GM19467 (cell line): Measurements from ENCODE around the gene CCNF.

ENCODE experiments used
- ATAC-seq: cut with Tn5 transposase; IDR thresholded peaks from one replicate; pipeline ENCODE4 v1.9.1; 2021; ENCODE audit warnings: mild to moderate bottlenecking, moderate library complexity; ENCODE audit not compliant: unreplicated experiment

Gene CCNF

DNA sequence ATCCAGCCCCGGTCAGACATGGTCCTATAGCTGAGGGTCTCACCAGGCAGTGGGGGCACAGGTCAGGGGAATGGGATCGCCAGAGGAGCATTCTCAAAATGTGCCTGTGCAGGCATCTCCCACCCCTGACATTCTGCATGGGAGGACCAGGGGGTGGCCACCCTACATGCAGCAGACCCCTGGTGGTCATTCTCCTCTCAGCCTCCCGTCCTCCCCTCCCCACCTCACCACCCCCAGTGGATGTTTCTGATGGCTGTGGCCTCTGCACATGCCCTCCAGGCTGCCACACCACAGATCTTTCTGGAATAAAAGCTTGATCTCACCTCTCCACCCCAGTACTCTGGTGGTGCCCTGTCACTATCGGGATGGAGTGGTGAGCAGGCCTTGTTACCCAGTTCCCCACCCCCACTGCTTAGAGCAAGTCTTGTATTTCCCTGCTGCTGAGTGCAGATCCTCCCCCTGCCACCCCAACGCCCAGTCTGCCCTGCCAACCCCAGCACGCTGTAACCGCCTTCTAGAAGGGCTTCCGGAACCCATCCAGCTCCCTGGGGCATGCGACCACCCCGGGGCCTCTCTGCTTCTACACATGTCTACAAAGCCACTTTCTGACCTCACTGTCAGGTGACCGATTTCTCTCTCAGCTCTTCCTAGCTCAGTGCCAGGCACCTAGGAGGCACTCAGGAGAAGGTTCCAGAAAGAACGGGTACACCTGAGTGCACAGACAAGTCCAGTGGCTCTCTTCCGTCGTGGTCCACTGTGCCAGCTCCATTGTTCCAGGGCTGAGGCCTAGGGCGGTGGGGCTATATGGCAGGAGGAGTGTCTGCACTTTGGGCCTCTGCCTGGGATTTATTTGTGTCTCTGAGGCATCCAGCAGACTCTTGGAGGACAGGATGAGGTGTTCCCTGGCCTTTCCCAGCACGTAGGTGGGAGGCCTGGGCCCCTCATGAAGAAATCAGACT lies 55.0 kb downstream of the CCNF start:
- no peak for ATAC-seq

DNA sequence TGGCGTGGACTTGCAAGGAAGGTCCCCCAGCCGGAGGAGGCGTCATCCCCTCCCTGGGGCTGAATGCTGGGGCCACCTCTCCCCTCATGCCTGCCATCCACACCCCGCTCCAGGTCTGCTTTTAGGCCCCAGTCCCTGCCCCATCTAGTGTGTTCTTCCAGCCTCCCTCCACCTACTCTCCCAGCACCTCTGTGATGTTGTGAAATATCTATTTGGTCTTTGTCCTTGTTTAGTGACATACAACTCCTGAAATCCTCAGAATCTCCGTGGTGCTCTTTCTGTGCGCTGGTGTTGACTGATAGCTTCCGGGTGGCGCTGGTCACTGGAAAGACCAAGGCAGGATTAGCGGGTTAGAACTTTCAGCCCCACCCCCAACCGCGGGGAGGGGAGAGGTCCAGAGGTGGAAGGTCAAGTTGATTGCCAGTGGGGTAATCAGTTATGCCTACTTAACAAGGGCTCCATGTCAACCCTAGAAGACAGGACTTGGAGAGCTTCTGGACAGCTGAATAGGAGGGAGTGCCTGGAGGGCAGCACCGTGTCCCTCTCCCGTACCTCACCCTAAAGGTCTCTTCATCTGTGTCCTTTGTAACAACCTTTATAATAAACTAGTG lies 55.8 kb downstream of the CCNF start:
- ATAC-seq, result no peak

DNA sequence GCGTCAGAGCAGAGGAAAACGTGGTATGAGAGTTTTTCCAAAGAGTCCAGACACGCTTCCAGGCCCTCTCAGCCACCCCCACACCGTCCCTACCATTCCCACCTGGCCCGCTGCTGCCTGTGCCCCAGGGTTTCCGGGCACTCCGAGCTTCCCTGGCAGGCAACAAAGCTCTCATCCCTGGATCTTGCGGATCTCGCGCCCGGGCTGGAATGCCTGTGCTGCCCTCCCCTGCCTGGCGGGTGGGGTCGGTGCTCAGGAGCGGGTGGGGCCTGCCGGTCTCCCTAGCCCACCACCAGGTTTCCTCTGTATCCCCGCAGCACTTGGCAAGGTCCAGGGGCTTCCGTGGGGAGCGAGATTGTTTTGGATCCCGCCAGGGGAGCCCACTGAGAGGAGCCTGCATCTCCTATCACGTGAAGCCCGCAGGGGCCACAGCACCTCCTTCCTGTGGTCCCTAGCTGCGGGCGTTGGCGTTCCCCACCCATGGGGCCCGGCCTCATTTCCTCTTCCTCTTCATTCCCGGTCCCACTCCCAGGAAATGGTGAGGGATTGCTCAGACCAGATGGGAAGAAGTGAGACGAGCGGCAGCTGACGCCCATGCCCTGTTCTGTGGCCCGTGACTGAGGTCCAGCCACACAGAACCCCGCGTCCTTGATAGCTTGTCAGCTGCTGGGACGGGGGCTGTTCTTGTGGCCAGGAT lies 56.7 kb downstream of the CCNF start:
- no peak for ATAC-seq

DNA sequence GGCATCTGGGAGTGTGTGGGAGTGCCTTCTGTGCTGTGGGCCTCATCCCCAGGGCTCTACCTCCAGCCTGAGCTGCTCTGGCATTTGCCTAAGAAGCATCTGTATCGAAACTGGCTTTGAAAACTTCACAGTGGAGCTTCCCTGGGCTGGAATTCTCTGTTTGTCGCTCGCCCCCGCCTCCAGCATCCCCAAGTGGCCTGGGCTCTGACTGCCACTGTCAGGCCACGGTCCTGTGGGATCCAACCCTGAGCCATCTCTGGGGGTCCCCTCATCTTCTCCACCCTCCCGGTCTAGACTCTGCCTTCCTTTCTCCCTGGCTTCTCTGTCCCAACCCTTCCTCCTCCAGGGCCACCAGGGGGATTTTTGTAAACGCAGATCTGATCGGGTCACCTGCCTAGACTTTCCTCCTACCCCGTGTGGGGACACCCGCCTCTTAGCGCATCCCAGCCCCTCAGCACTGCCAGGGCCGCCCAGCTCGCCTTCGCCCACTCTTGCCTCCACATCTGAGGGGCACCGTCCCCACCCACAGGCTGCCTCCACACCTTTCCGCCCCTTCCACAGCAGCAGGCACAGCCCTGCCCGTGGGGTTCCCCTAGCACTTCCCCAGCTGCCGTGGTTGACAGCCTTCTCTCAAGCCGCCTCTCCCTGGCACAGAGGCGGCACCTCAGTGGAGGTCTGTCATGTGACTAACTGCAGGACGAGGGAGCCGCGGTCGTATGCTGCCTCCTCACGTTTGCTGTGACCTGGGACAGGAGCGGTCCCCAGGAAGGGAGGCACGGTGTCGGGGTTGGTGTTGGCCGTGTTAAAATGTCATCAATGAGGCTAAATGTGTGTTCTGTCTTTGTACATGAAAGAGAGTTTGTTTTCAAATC lies 57.6 kb downstream of the CCNF start:
- no peak for ATAC-seq

DNA sequence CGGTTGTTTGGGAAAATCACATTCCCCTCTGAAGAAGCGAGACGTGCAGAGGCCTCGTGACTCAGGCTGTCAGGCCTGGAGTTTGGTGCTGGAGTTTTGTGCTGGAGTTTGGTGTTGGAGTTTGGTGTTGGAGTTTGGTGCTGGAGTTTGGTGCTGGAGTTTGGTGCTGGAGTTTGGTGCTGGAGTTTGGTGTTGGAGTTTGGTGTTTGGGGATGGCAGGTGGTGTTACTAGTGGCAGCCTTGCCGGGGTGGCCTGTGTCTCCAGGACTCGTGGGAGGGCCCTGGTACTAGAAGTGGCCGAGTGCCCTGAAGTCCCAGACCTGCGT lies 58.2 kb downstream of the CCNF start:
- no peak for ATAC-seq

DNA sequence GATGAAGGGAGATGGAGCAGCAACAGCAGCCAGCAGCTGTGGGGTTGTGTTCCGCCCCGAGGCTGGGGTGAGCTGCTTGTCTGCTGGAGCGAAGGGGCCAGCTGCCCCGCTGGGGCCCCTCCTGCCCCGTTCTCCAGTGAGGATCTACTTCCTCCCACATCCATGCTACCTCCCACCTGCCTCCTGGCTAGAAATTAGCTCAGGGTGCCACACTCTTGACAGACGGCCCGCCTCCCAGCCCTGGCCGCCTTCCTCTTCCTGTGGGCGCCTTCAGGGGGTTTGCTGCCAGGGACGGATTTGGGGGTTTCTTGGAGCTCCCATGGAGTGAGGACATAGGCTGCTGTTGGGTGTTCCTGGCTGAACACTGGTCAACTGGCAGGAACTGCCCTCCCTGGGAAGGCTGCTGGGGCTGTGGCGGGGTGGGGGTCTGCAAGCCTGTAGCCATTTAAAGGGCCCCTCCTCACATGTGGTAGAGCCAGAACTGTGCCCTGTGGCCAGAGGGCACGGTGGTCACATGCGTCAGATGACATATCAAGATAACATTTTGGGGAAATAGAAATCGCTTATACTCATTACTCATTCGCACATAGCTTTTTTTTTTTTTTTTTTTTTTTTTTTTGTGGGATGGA lies 58.8 kb downstream of the CCNF start:
- ATAC-seq, result no peak

DNA sequence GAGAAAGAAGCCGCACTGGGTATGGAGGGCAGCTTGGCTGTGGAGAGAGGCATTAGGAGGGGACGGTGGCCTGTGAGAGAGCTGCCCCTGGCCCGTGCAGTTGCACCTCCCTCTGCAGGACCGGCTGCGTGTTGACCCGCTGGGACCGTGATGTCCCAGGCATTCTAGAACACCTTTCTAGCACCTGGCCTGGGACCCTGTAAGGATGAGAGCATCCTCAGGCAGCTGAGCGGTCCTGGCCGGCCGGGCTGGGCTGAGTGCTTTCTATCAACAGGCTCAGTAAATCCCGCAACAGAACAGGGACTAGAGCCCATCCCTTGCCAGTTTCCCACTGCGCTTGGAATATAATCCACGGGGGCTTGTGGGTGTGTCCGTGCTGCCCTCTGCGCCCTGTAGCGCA lies 60.3 kb downstream of the CCNF start:
- no peak for ATAC-seq

DNA sequence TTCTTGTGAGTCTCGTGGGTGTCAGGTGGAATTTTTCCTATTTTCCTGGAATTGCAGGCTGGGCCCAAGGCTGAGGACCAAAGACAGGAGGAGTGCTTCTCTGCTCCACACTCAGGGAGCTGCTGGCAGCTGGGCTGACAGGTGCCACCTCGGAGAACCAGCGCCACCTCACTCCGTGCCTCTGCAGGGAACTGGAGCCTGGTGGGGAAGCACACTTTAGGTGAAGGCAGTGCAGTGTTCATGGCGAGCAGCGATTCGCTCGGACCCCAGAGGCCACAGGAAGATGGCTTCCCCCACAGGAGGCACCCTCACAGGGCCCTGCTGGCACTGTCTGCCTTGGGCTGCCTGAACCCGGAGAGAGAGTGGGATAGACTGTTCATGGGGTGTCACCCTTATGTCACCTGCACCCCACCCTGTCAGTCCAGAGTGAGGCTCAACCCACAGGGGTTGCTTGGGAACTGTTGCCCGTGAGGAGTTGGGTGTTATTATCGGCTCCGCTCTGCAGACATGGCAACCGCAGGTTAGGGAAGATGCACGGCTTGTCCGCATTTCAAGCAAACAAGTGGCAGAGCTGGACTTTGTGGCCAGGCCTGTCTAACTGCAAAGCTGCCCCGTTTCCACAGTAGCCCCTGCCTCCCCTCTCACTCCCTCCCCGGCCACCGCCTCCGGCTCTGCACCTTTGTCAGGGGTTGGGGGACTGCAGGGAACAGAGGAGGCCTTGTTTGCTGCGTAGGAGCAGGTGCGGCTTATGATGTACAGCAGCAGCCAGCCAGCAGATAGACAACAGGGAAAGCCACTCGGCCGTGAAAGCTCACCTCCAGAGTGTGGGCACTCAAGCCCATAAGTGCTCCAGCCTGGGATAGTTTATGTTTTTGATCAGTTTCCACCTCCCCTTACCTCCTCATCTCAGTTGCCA lies 61.2 kb downstream of the CCNF start:
- no peak for ATAC-seq

DNA sequence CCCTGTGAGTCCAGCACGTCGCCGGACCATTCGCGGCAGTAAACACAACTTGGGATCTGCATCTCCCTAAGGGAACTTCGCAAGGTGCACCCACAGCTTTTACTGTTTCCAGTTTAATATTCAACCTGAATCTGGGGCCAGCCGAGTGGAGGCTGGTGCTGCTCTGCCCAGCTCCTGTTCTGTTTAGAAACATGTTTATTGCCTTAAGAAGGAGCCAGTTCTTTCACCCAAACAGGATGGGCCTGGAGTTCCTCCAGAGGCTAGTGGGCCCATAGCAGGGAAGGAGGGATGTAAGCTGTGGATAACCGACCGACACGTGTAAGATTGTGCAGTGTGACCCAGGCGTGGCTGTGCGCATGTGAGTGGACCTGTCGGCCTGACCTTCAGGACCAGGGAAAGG lies 63.0 kb downstream of the CCNF start:
- ATAC-seq, result no peak

DNA sequence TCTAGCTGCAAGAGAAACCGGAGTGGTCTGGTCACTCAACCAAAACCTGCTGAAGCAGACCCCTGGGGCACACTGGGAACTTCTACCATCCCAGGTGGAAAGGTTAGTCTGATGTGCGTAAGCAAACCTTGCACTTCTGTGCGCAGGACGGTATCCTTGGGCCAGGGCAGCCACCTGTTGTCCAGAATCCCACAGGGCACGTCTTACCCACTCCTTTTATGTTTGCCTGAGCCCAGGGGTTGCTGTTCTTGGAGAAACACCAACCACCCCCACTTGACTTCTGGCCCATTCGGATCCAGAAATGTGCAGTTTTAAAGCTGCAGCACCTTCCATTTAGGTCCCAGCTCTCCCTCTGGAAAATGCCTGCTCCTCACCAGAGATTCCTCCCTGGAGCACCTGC lies 64.4 kb downstream of the CCNF start:
- no peak for ATAC-seq

DNA sequence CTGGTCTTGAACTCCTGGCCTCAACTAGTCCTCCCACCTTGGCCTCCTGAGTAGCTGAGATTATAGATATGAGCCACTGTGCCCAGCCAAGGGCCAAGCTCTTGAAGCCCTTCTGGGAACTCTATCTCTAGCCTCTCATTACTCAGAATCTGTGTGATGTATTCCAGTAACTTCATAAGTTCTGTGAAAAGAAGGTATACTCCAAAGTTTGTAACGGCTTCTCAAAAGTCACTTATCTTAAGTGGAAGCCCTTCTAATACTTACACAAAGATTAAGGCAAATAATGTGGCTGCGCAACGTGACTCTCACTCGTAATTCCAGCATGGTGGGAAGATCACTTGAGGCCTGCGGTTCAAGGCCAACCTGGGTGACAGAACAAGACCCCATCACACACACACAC lies 65.4 kb downstream of the CCNF start:
- no peak for ATAC-seq

DNA sequence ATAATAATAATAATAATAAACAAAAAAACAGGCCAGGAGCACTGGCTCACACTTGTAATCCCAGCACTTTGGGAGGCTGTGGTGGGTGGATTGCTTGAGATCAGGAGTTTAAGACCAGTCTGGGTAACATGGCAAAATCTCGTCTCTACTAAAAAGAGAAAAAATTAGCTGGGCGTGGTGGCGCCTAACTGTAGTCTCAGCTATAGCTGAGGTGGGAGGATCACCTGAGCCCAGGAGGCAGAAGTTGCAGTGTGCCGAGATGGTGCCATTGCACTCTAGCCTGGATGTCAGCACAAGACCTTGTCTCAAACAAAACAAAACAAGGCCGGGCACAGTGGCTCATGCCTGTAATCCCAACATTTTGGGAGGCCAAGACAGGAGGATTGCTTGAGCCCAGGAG lies 65.8 kb downstream of the CCNF start:
- no peak for ATAC-seq

DNA sequence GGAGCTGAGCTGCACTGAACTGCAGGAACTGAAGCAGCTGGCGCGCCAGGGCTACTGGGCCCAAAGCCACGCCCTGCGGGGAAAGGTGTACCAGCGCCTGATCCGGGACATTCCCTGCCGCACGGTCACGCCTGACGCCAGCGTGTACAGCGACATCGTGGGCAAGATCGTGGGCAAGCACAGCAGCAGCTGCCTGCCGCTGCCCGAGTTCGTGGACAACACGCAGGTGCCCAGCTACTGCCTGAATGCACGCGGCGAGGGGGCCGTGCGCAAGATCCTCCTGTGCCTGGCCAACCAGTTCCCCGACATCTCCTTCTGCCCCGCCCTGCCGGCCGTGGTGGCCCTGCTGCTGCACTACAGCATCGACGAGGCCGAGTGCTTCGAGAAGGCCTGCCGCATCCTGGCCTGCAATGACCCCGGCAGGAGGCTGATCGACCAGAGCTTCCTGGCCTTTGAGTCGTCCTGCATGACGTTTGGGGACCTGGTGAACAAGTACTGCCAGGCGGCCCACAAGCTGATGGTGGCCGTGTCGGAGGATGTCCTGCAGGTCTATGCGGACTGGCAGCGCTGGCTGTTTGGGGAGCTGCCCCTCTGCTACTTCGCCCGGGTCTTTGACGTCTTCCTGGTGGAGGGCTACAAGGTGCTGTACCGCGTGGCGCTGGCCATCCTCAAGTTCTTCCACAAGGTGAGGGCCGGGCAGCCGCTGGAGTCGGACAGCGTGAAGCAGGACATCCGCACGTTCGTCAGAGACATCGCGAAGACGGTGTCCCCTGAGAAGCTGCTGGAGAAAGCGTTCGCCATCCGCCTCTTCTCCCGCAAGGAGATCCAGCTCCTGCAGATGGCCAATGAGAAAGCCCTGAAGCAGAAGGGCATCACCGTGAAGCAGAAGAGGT lies 67.2 kb downstream of the CCNF start:
- ATAC-seq, result no peak

DNA sequence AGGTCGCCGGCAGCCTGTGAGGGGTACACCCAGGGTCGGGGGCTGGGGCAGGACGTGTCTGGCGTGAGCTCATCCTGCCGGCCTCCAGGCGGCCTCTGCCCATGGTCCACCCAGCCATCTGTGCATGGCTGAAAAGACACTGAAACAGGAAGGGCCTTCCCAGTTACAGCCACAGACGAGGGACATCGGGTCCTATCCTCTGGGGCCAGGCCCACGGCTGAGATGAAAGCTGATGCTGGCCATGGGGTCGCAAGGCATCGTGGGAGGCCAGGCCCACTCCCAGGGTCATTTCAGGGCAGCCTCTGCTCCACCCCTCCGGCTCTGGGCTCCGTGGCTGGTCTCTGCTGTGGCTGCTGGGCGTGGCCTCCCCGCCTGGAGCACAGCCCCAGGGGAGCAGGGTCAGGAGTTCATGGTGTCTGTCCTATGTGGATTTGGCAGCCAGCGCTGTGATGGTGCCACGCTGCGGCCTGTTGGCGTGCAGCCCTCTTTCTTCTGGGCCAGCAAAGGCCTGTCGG lies 67.9 kb downstream of the CCNF start:
- ATAC-seq, result no peak

DNA sequence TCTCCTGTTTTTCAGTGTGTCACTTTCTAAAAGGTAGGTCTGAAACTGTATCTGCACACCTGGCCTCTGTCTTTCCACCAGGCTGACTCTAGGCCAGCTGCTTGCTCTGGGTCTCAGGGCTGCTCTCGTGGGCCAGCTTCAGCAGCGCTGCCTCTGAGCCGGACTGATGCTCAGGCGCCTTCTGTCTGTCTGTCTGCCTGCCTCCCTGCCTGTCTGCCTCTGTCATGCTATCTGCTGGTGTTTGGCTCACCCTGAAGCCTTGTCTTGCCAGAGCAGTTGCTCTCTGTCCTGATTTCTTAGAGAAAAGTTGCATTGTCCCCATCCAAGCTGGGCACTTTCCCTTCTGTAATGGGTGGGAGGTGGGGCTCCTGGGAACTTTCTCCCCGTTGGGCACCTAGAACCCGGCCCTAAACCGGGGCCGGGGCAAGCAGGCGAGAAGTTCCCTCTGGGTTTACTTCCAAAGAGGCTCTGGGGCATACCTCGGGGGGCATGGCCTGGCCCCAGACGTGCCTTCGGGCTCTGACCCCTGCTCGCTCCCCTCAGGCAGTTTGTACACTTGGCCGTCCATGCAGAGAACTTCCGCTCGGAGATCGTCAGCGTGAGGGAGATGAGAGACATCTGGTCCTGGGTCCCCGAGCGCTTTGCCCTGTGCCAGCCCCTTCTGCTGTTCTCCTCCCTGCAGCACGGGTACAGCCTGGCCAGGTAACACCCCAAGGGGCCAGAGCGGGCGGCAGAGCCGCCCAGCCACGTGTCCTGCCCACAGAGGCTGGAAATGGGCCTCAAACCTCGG lies 68.6 kb downstream of the CCNF start:
- ATAC-seq, result no peak

DNA sequence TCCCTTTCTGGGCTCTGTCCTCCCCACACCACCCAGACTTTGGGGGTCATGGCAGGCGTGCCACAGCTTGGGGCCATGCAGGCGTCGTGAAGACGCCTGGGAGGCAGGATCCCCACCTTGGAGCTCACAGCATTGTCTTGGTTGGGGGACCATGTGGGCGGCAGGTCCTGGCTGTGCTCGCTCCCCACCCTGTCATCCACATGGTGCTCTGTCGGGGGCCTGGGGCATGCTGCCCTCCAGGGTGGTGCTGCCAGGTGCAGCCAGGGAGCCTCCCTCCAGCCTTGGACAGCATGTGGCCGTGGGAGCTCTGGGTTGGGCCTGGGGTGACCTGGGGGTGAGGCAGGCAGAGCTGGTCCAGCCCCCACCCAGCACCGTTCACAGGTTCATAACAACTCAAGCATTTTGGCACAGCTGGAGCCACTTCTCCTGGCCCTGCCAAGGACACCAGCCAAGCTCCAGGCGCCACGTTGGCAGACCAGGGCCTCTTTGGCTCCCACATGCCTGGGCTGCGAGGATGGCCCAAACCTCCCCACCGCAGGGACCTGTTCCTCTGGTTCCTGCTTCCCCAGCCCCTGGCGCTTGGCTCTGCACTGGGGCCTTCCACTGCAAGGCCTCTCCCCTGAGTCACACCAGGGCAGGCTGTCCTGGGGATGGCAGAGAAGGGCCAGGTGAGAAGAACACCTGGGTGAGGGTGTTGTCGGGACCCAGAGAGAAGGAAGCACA lies 69.4 kb downstream of the CCNF start:
- no peak for ATAC-seq

DNA sequence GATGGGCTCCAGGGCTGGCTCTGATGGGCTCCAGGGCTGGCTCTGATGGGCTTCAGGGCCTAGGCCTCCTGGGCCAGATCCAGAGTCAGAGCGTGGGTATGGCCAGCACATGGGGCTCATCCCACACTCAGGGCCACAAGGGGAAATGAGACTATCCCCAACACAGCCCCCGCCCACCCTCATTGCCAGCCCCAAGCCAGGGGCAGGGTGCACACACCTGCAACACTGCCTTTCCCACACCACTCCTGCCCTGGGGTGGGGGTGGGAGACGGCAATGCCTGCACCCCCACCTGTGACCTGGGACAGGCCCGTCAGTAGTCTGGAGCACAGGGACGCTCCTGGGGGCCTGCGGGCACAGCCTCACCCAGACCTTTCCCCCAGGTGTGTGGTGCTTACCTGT lies 70.2 kb downstream of the CCNF start:
- ATAC-seq, result no peak
